ENCODE measurements around the gene ASB3. TPM values are rescaled to one million over a fixed set of nuclear protein-coding genes. Genes with fewer than 3 reads are reported as not detected.
"Not testable (repeated sequence)": the region's sequence is repeated elsewhere in the genome, so short reads cannot be mapped to it uniquely, and the experiment has no call there.

ASB3 gene
- total and polyA plus RNA-seq, 12 donors: 5.2 to 14.4 (median 10.9) TPM

DNA sequence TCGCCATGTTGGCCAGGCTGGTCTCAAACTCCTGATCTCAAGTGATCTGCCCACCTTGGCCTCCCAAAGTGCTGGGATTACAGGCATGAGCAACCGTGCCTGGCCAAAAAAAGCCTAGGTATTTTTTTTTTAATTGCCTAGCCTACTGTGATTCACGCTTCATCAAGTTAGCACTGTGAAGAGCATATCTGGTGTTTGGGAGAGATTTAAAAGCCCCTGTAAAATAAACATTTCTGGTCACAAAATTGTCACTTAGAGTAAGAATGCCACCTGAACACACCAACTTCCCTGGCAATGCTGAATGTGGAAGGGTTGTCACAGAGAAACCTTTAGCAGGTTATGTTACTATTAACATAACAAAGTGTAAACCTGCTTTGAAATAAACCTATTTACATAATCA lies 58.8 kb downstream of the ASB3 start:
- WGBS, 2 donors: 86 to 95% methylated on average over 3 of the region's 3 CpGs
- H3K27me3 ChIP-seq: no peaks in the 10 kb centered on the region
- no peaks in the 10 kb centered on the region for H3K4me1 ChIP-seq
- ATAC-seq (no peak), DNase-seq (no peak)
- no peak for TF ChIP-seq CTCF (IDR thresholded peaks at IDR 0.05)
- H3K9me3 ChIP-seq: peaks cover 0 to 5% (median 0%) of the 10 kb centered on the region in 11 donors
- no peak overlapping the region for H3K4me3 ChIP-seq
- H3K36me3 ChIP-seq: peaks cover 0 to 46% (median 0%) of the 10 kb centered on the region in 9 donors
- no peak overlapping the region for H3K27ac ChIP-seq
- intact Hi-C loops (cut with DNase I): no loop called here

GRCh38 chr2:53725662-53726061 lies 61.1 kb downstream of the ASB3 start:
- H3K4me3 ChIP-seq: no peak overlapping the region
- ATAC-seq: no peak
- H3K9me3 ChIP-seq: peaks cover 0 to 5% (median 0%) of the 10 kb centered on the region in 11 donors
- TF ChIP-seq CTCF (IDR thresholded peaks at IDR 0.05): no peak
- no peak overlapping the region for H3K27ac ChIP-seq
- intact Hi-C loops (cut with DNase I): no loop called here
- no peak for DNase-seq
- H3K4me1 ChIP-seq: no peaks in the 10 kb centered on the region
- H3K36me3 ChIP-seq: peaks cover 0 to 42% (median 0%) of the 10 kb centered on the region in 9 donors
- 95% methylated on average over 4 of the region's 4 CpGs for WGBS, 2 donors
- no peaks in the 10 kb centered on the region for H3K27me3 ChIP-seq

- Histone ChIP-seq H3K27ac (no peak overlapping the region), H3K27me3 (no peaks in the 10 kb centered on the region), H3K36me3 (peaks cover 0 to 36% (median 0%) of the 10 kb centered on the region in 9 donors), H3K4me1 (no peaks in the 10 kb centered on the region), H3K9me3 (peaks cover 0 to 5% (median 0%) of the 10 kb centered on the region in 11 donors), H3K4me3 (no peak overlapping the region)
- intact Hi-C loops (cut with DNase I): no loop called here
- 91 to 94% methylated on average over 2 of the region's 2 CpGs for WGBS, 2 donors
- no peak for ATAC-seq
- DNase-seq: no peak
- TF ChIP-seq CTCF (IDR thresholded peaks at IDR 0.05): no peak
Observed at GRCh38 chr2:53724536-53724935, 62.2 kb downstream of the ASB3 start.

DNA sequence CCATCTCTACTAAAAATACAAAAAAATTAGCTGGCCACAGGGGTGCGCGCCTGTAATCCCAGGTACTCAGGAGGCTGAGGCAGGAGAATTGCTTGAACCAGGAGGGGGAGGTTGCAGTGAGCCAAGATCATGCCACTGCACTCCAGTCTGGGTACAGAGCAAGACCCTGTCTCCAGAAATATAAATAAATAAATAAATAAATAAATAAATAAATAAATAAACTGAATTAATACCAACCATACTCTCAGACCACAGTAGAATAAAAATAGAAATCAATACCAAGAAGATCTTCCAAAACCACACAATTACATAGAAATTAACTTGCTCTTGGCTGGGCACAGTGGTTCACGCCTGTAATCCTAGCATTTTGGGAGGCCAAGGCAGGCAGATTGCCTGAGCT lies 65.8 kb downstream of the ASB3 start:
- ATAC-seq; H3K27me3 ChIP-seq; intact Hi-C loops (cut with DNase I); DNase-seq; H3K4me3 ChIP-seq; H3K27ac ChIP-seq; H3K4me1 ChIP-seq: not testable (repeated sequence)
- peaks cover 0 to 16% (median 0%) of the 10 kb centered on the region in 9 donors for H3K36me3 ChIP-seq
- WGBS, 2 donors: 97 to 100% methylated on average over 3 of the region's 3 CpGs
- H3K9me3 ChIP-seq: peaks cover 0 to 15% (median 0%) of the 10 kb centered on the region in 11 donors

DNA sequence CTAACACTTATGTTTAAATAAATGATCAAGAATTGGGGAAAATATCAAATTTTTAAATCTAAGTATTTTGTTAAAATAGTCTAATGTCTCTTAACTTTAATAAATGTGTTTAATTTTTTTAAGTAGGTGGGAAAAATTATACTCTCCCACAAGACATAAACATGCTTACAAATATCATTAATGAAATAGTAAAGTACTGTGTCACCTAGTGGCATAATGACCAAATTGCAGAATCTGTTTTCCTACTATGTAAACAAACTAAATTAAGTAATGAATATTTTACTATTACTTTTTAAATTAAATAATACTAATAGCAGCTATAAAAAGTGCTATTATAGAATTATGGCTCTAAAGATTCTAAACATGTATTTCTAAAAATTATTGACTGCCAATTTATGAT lies 71.2 kb downstream of the ASB3 start:
- peaks cover 0 to 54% (median 0%) of the 10 kb centered on the region in 9 donors for H3K36me3 ChIP-seq
- H3K27me3 ChIP-seq: no peaks in the 10 kb centered on the region
- TF ChIP-seq CTCF (IDR thresholded peaks at IDR 0.05): peak; percentile 28 to 63 (median 57)
- no peak overlapping the region for H3K4me3 ChIP-seq
- H3K9me3 ChIP-seq: peaks cover 0 to 12% (median 0%) of the 10 kb centered on the region in 11 donors
- intact Hi-C loops (cut with DNase I): loop anchor here in 3 of 10 donors (10.0 kb wide), 3 partner anchors 291 to 911 kb away; no protein-coding TSS in a partner anchor
- H3K4me1 ChIP-seq: no peaks in the 10 kb centered on the region
- DNase-seq: no peak
- H3K27ac ChIP-seq: no peak overlapping the region
- ATAC-seq: no peak
